Middle frontal gyrus (tissue), 1 donor: Measurements from ENCODE around the gene JRKL.
"Not testable (repeated sequence)": the region's sequence is repeated elsewhere in the genome, so short reads cannot be mapped to it uniquely, and the experiment has no call there.

Experiments
- DNase-seq: peaks from one replicate; pipeline ENCODE4 v3.0.0-alpha.2; 2015; ENCODE audit warnings: low spot score; ENCODE audit errors: extremely low spot score

The JRKL gene

GRCh38 chr11:96393753-96394348 lies 4.0 kb downstream of the JRKL start:
- peak; percentile 24 for DNase-seq

GRCh38 chr11:96394773-96395172 lies 5.0 kb downstream of the JRKL start:
- no peak for DNase-seq

- DNase-seq: no peak
These were observed 6.8 kb downstream of the JRKL start for GRCh38 chr11:96396637-96397036.

GRCh38 chr11:96397863-96398262 lies 8.1 kb downstream of the JRKL start:
- DNase-seq: no peak

- no peak for DNase-seq
These were observed 10.9 kb downstream of the JRKL start for GRCh38 chr11:96400697-96401096.

- DNase-seq: not testable (repeated sequence)
These were observed 21.6 kb downstream of the JRKL start for GRCh38 chr11:96411412-96411811.

GRCh38 chr11:96412761-96413381 lies 23.1 kb downstream of the JRKL start:
- no peak for DNase-seq

GRCh38 chr11:96413408-96413807 lies 23.6 kb downstream of the JRKL start:
- DNase-seq: no peak

GRCh38 chr11:96424693-96425092 lies 34.9 kb downstream of the JRKL start:
- no peak for DNase-seq

GRCh38 chr11:96430668-96431067 lies 40.9 kb downstream of the JRKL start:
- DNase-seq: no peak

- DNase-seq: not testable (repeated sequence)
These were observed 42.8 kb downstream of the JRKL start for GRCh38 chr11:96432654-96433053.
